DND-41 (cell line): ENCODE results near the gene ATP1B3.
"Not testable (repeated sequence)": the region's sequence is repeated elsewhere in the genome, so short reads cannot be mapped to it uniquely, and the experiment has no call there.

Source experiments
- ATAC-seq: fragments of 200-7000 bp; cut with Tn5 transposase; 3 replicates; pipeline ENCODE4 v1.9.1; 2021; ENCODE audit warnings: low read depth; ENCODE audit not compliant: insufficient read depth
- DNase-seq: peaks from one replicate; pipeline ENCODE4 v3.0.0-alpha.2; 2020
- H2AFZ ChIP-seq: 2 replicates; pipeline ENCODE4 v1.6.0; 2012; ENCODE audit warnings: low read depth, low read length
- H3K27ac ChIP-seq: 2 replicates; pipeline ENCODE4 v1.5.1; 2012; ENCODE audit warnings: low read length, inconsistent platforms
- H3K27me3 ChIP-seq: fragments of 200-600 bp; sonication (generic); 2 replicates; pipeline ENCODE4 v1.6.0; 2012; ENCODE audit warnings: low read length, mild to moderate bottlenecking, inconsistent platforms; ENCODE audit not compliant: insufficient read depth, poor library complexity
- H3K36me3 ChIP-seq: 2 replicates; pipeline ENCODE4 v1.5.1; 2012; ENCODE audit warnings: low read length, inconsistent platforms; ENCODE audit not compliant: insufficient read depth
- H3K4me1 ChIP-seq: 2 replicates; pipeline ENCODE4 v1.5.1; 2012; ENCODE audit warnings: mild to moderate bottlenecking, low read length; ENCODE audit not compliant: insufficient read depth
- H3K4me2 ChIP-seq: 2 replicates; pipeline ENCODE4 v1.6.0; 2012; ENCODE audit warnings: mild to moderate bottlenecking, moderate library complexity, low read length, inconsistent platforms; ENCODE audit not compliant: insufficient read depth
- H3K4me3 ChIP-seq, 2 experiments: fragments of 200-600 bp in 1 of 2; shearing (Covaris generic) in 1 of 2; 2 replicates each; pipeline ENCODE4 v1.5.1; 2012 to 2016; ENCODE audit warnings: inconsistent platforms in 2 of 2, low read length in 2 of 2, mild to moderate bottlenecking in 2 of 2, low read depth in 1 of 2, moderate library complexity in 1 of 2
- H3K79me2 ChIP-seq: 2 replicates; pipeline ENCODE4 v1.6.0; 2012; ENCODE audit warnings: low read length, inconsistent platforms; ENCODE audit not compliant: insufficient read depth
- H3K9ac ChIP-seq: 2 replicates; pipeline ENCODE4 v1.6.0; 2012; ENCODE audit warnings: low read depth, mild to moderate bottlenecking, inconsistent platforms, low read length, moderate library complexity
- H3K9me3 ChIP-seq: 2 replicates; pipeline ENCODE4 v1.5.1; 2012; ENCODE audit warnings: low read length, moderate library complexity, mild to moderate bottlenecking, inconsistent platforms; ENCODE audit not compliant: insufficient read depth, severe bottlenecking
- H4K20me1 ChIP-seq: 2 replicates; pipeline ENCODE4 v1.6.0; 2012; ENCODE audit warnings: low read length; ENCODE audit not compliant: insufficient read depth
- EZH2 ChIP-seq: IDR thresholded peaks from 3 replicates; pipeline ENCODE4 v1.6.1; 2012; ENCODE audit warnings: borderline replicate concordance, low read depth, mild to moderate bottlenecking, moderate library complexity, low read length, inconsistent platforms; ENCODE audit not compliant: severe bottlenecking
- TF ChIP-seq, protein P1 (sequence below): IDR thresholded peaks from 2 replicates; pipeline ENCODE4 v1.5.1; 2012; ENCODE audit warnings: borderline replicate concordance, low read length, moderate library complexity, mild to moderate bottlenecking; ENCODE audit not compliant: poor library complexity, severe bottlenecking; ENCODE audit errors: extremely low read depth

Gene ATP1B3

GRCh38 chr3:141881702-141882101 is 5.3 kb downstream of the ATP1B3 start:
- Histone ChIP-seq H3K27me3 (no peaks in the 10 kb centered on the region), H3K27ac (peak overlapping the region; percentile 53; the same call in 1 of the 2 replicates), H3K9me3 (no peaks in the 10 kb centered on the region), H3K4me3 (peak overlapping the region in 1 of 2 experiments; percentile 33; a peak in 1 of 4 replicates), H3K9ac (no peak overlapping the region), H2AFZ (no peak overlapping the region), H4K20me1 (peaks cover 62% of the 10 kb centered on the region), H3K79me2 (peaks cover 100% of the 10 kb centered on the region), H3K4me1 (peaks cover 51% of the 10 kb centered on the region), H3K4me2 (peak overlapping the region; percentile 54), H3K36me3 (peaks cover 50% of the 10 kb centered on the region)
- no peak for DNase-seq
- ATAC-seq: peak; percentile 35; the same call in 1 of the 3 replicates
- TF ChIP-seq, protein P1, sequence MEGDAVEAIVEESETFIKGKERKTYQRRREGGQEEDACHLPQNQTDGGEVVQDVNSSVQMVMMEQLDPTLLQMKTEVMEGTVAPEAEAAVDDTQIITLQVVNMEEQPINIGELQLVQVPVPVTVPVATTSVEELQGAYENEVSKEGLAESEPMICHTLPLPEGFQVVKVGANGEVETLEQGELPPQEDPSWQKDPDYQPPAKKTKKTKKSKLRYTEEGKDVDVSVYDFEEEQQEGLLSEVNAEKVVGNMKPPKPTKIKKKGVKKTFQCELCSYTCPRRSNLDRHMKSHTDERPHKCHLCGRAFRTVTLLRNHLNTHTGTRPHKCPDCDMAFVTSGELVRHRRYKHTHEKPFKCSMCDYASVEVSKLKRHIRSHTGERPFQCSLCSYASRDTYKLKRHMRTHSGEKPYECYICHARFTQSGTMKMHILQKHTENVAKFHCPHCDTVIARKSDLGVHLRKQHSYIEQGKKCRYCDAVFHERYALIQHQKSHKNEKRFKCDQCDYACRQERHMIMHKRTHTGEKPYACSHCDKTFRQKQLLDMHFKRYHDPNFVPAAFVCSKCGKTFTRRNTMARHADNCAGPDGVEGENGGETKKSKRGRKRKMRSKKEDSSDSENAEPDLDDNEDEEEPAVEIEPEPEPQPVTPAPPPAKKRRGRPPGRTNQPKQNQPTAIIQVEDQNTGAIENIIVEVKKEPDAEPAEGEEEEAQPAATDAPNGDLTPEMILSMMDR: no peak
- TF ChIP-seq EZH2: no peak

- Histone ChIP-seq H3K4me2 (no peak overlapping the region), H3K4me1 (peaks cover 9% of the 10 kb centered on the region), H3K9me3 (peaks cover 4% of the 10 kb centered on the region), H3K27ac (no peak overlapping the region), H2AFZ (no peak overlapping the region), H3K27me3 (no peaks in the 10 kb centered on the region), H4K20me1 (peaks cover 50% of the 10 kb centered on the region), H3K9ac (no peak overlapping the region), H3K36me3 (peaks cover 59% of the 10 kb centered on the region), H3K79me2 (peaks cover 99% of the 10 kb centered on the region), H3K4me3 (no peak overlapping the region)
- no peak for ATAC-seq
- no peak for DNase-seq
- TF ChIP-seq, protein P1: no peak
- TF ChIP-seq EZH2: no peak
Observed at GRCh38 chr3:141887051-141887450, 10.6 kb downstream of the ATP1B3 start.

- peaks cover 55% of the 10 kb centered on the region for H4K20me1 ChIP-seq
- H3K9me3 ChIP-seq, H2AFZ ChIP-seq, H3K4me3 ChIP-seq, H3K27me3 ChIP-seq, H3K4me1 ChIP-seq, DNase-seq, ATAC-seq, H3K4me2 ChIP-seq, H3K27ac ChIP-seq, H3K9ac ChIP-seq: not testable (repeated sequence)
- peaks cover 99% of the 10 kb centered on the region for H3K79me2 ChIP-seq
- H3K36me3 ChIP-seq: peaks cover 53% of the 10 kb centered on the region
Observed at GRCh38 chr3:141888548-141888947, 12.1 kb downstream of the ATP1B3 start.

GRCh38 chr3:141894524-141895176 is 18.2 kb downstream of the ATP1B3 start:
- Histone ChIP-seq H3K27me3 (no peaks in the 10 kb centered on the region), H3K79me2 (peaks cover 97% of the 10 kb centered on the region), H3K9me3 (peaks cover 19% of the 10 kb centered on the region), H3K9ac (no peak overlapping the region), H2AFZ (no peak overlapping the region), H3K36me3 (peaks cover 53% of the 10 kb centered on the region), H3K4me3 (no peak overlapping the region), H3K4me1 (no peaks in the 10 kb centered on the region), H3K27ac (no peak overlapping the region), H4K20me1 (peaks cover 27% of the 10 kb centered on the region; the same call in 1 of the 2 replicates), H3K4me2 (no peak overlapping the region)
- TF ChIP-seq, protein P1: no peak
- no peak for TF ChIP-seq EZH2
- no peak for ATAC-seq
- no peak for DNase-seq
